NCI-H748 (cell line): ENCODE results near the gene GLIPR1L2.

Experiments
- DNase-seq: peaks from one replicate; lab custom pipeline; 2025; ENCODE audit not compliant: unreplicated experiment; lab: John Stamatoyannopoulos, UW

The GLIPR1L2 gene

DNA sequence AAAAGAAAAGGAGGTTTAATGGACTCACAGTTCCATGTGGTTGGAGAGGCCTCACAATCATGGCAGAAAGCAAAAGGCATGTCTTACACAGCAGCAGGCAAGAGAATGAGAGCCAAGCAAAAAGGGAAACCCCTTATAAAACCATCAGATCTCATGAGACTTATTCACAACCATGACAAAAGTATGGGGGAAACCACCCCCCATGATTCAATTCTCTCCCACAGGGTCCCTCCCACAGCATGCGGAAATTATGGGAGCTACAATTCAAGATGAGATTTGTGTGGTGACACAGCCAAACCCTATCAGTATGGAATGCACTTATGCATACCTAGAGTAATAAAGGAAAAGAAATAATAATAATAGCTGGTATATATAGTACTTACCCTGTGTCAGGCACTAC is 85.2 kb downstream of the GLIPR1L2 start:
- no peak for DNase-seq

DNA sequence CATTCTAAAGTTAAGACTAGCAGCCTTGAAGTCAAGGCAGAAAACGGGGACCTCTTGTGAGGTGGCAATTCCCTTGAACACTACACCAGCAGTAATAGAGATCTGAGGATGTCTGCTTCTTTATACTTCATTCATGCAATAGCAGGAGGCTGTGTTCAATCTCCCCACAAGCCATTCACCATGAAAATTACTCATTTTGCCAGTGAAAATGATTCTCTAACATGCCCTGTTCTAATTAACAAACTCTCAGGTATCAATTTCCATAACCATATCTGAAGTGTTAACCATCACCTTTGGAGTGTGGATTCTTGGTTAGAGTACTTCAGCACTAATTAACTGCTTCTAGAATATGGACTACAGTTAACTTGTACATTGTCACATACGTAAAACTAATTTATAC is 86.2 kb downstream of the GLIPR1L2 start:
- no peak for DNase-seq

DNA sequence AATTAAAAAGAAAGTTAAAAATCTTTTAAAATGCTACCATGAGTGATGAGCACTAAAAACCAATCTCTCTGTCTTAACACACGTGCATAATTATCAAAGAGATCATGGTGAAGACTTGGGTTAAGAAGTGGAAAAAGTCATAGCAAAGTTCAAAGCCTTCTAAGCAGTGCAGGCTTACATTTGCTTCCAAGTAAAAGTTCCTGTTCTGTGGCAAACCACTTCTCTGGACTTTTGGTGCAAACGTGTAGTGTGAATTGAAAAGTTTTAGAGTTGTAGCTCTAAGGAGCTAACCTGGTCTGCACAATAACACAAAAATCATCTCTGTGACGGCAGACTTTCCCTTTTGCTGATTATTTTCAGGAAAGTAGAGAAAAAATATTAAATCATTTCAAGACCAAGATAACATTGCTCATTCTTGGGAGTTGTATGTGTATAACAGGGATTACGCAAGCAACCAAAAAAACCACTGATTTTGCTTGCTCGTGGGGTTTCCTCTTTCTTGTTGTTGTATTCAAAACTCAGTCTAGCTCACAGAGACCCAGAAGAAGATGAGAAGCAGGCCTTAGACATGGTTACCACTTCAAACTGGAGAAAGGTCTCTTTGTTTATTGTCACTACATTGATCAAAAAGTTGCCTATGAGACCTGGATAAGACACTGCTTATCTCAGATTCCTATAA is 87.4 kb downstream of the GLIPR1L2 start:
- no peak for DNase-seq

GRCh38 chr12:75479963-75480461 is 89.1 kb downstream of the GLIPR1L2 start:
- DNase-seq: no peak

DNA sequence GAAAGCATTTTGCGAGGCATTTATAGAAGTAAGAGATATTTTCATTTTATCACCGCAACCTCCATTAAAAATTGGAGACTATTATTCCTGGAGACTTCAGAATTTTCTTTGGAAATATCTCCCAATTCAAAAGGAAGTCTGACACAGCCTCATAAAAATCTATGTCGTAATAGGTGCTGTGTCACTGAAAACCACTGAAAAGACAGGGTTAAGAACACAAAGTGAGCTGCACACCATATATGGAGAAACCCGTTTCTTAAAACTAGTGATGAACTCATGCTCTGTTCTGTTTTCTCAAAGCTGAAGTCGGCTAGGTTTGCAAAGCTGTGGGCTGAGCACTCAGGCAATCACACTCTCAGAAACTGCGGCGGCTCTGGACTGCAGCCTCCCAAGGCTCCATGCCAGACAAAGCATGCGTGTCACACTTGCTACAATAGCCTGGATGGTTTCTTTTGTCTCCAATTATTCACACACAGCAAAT is 89.6 kb downstream of the GLIPR1L2 start, which contains the start of gene GLIPR1:
Gene GLIPR1, plus strand, starts transcription at position 287 of the 481 bp plus-strand sequence. Its CDS starts 126 bp downstream, at position 413.
- DNase-seq: no peak

DNA sequence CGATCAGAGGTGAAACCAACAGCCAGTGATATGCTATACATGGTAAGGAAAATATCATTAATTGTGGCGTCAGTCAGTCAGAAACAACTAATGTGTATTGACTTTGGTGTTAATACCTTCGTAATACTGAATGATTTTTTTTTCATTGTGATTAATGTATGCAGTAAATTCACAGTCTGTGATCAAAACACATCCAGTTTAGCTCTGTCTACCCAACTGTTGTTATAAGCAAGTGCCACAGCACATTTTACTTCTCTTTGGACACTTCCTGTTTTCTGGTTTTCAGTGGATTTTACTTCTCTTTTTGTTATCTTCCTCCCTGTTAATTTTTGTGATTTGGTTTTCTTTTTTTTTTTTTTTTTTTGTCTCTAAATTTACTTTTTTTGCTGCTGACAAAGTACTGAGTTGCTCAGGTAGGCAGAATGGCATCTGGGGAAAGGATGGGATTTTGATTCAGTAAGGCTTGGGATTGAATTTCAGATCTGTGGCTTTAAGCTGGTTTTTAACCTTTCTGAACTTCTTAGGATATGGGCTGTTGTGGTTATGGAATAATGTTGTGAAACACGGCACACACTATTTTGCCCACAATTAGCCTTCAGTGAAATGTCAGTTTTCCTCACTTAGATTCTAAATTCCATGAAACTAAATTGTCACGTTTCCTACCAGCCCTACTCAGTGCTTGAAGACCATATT is 90.3 kb downstream of the GLIPR1L2 start:
- DNase-seq: no peak

- no peak for DNase-seq
Observed at GRCh38 chr12:75481774-75482173, 90.9 kb downstream of the GLIPR1L2 start.
